HG02970 (cell line): Measurements from ENCODE around the gene MYBPHL.

Experiments used
- ATAC-seq: cut with Tn5 transposase; IDR thresholded peaks from one replicate; pipeline ENCODE4 v1.9.1; 2021; ENCODE audit warnings: mild to moderate bottlenecking, moderate library complexity, moderate number of reproducible peaks; ENCODE audit not compliant: unreplicated experiment, low FRiP score

MYBPHL gene

DNA sequence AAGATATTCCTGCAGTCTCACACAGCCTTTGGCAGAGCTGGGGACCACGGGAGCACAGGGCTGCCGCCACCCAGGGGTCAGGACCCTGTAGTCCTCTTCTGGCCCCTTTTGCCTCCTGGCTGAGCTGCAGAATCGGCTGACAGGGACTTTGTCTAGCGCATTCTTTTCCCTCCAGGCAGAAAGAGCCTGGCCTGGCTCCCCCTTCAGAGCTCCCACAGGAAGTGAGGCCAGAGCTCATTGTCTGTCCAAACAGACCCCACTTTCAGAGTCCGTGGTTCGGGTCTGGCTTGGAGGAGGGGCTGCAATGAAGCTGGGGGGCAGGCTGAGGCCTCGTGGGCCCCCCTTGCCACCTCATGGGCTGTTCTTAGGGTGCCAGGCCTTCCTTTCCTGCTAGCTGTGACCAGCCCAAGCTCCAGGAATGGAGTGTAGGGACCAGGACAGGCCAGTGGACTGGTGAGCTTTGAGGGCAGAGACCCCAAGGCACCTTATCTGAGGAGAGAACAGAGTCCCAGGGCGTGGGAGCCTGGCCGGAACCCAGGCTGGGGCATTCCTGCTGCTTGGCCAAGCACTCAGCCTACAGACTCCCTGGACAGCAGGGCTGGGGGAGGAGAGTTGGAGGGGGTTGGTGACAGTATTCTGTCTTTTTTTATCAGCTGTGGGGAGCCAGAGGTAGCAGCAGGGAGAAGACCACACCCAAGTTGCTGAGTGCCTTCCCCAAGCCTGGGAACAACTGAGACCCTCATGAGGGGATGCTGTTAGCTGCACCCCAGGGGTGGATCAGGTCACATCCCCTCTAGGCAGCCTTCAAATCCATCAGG lies 52.8 kb downstream of the MYBPHL start:
- ATAC-seq: no peak

DNA sequence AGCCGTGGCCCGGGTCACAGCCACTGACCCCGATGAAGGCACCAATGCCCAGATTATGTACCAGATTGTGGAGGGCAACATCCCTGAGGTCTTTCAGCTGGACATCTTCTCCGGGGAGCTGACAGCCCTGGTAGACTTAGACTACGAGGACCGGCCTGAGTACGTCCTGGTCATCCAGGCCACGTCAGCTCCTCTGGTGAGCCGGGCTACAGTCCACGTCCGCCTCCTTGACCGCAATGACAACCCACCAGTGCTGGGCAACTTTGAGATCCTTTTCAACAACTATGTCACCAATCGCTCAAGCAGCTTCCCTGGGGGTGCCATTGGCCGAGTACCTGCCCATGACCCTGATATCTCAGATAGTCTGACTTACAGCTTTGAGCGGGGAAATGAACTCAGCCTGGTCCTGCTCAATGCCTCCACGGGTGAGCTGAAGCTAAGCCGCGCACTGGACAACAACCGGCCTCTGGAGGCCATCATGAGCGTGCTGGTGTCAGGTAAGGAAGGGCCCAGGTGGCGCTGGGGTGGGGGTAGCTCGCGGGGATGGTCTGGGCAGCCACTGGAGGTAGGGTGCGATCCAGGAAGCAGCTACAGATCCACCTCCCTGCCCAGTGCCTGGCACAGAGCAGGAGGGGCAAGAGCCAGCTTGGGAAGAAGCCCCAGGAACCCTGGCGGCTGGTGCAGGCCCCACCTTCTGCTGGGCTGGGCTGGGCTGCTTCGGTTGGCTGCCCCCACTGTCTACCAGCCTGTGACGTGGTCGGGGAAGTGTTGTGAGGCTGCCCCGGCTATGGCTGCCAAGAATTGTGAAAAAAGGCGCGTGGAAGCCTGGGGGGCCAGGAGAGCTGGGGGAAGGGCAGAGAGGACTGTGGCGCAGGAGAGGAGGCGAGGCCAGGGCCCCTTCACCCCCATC lies 53.7 kb downstream of the MYBPHL start:
- no peak for ATAC-seq

DNA sequence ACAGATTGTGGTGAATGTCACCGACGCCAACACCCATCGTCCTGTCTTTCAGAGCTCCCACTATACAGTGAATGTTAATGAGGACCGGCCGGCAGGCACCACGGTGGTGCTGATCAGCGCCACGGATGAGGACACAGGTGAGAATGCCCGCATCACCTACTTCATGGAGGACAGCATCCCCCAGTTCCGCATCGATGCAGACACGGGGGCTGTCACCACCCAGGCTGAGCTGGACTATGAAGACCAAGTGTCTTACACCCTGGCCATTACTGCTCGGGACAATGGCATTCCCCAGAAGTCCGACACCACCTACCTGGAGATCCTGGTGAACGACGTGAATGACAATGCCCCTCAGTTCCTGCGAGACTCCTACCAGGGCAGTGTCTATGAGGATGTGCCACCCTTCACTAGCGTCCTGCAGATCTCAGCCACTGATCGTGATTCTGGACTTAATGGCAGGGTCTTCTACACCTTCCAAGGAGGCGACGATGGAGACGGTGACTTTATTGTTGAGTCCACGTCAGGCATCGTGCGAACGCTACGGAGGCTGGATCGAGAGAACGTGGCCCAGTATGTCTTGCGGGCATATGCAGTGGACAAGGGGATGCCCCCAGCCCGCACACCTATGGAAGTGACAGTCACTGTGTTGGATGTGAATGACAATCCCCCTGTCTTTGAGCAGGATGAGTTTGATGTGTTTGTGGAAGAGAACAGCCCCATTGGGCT lies 54.5 kb downstream of the MYBPHL start:
- no peak for ATAC-seq

DNA sequence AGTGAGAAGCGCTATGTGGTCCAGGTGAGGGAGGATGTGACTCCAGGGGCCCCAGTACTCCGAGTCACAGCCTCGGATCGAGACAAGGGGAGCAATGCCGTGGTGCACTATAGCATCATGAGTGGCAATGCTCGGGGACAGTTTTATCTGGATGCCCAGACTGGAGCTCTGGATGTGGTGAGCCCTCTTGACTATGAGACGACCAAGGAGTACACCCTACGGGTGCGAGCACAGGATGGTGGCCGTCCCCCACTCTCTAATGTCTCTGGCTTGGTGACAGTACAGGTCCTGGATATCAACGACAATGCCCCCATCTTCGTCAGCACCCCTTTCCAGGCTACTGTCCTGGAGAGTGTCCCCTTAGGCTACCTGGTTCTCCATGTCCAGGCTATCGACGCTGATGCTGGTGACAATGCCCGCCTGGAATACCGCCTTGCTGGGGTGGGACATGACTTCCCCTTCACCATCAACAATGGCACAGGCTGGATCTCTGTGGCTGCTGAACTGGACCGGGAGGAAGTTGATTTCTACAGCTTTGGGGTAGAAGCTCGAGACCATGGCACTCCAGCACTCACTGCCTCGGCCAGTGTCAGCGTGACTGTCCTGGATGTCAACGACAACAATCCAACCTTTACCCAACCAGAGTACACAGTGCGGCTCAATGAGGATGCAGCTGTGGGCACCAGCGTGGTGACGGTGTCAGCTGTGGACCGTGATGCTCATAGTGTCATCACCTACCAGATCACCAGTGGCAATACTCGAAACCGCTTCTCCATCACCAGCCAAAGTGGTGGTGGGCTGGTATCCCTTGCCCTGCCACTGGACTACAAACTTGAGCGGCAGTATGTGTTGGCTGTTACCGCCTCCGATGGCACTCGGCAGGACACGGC lies 55.3 kb downstream of the MYBPHL start:
- ATAC-seq: no peak

DNA sequence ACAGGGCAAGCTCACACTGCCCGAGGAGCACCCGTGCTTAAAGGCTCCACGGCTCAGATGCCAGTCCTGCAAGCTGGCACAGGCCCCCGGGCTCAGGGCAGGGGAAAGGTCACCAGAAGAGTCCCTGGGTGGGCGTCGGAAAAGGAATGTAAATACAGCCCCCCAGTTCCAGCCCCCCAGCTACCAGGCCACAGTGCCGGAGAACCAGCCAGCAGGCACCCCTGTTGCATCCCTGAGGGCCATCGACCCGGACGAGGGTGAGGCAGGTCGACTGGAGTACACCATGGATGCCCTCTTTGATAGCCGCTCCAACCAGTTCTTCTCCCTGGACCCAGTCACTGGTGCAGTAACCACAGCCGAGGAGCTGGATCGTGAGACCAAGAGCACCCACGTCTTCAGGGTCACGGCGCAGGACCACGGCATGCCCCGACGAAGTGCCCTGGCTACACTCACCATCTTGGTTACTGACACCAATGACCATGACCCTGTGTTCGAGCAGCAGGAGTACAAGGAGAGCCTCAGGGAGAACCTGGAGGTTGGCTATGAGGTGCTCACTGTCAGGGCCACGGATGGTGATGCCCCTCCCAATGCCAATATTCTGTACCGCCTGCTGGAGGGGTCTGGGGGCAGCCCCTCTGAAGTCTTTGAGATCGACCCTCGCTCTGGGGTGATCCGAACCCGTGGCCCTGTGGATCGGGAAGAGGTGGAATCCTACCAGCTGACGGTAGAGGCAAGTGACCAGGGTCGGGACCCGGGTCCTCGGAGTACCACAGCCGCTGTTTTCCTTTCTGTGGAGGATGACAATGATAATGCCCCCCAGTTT lies 56.1 kb downstream of the MYBPHL start:
- ATAC-seq: no peak

DNA sequence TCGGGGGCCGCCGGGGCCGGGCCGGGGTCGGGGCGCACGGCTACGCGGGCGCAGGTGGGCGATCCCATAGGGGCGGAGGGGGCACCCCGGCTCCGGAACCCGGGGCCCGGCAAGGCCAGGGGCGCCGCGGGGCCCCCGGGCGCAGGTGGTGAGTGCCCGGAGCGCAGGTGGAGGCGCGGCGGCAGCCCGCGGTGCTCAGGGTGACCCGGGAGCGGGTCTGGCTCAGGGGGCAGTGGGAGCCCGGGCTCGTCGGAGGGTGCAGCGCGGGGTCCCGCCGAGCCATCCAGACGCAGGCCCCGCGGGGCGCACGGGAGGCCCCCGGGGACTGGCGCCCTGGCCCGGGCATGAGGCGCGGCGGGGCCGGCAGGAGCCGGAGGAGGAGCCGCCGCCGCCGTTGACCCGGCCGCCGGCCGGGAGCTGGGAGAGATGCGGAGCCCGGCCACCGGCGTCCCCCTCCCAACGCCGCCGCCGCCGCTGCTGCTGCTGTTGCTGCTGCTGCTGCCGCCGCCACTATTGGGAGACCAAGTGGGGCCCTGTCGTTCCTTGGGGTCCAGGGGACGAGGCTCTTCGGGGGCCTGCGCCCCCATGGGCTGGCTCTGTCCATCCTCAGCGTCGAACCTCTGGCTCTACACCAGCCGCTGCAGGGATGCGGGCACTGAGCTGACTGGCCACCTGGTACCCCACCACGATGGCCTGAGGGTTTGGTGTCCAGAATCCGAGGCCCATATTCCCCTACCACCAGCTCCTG lies 57.0 kb downstream of the MYBPHL start:
- peak; percentile 12 for ATAC-seq

DNA sequence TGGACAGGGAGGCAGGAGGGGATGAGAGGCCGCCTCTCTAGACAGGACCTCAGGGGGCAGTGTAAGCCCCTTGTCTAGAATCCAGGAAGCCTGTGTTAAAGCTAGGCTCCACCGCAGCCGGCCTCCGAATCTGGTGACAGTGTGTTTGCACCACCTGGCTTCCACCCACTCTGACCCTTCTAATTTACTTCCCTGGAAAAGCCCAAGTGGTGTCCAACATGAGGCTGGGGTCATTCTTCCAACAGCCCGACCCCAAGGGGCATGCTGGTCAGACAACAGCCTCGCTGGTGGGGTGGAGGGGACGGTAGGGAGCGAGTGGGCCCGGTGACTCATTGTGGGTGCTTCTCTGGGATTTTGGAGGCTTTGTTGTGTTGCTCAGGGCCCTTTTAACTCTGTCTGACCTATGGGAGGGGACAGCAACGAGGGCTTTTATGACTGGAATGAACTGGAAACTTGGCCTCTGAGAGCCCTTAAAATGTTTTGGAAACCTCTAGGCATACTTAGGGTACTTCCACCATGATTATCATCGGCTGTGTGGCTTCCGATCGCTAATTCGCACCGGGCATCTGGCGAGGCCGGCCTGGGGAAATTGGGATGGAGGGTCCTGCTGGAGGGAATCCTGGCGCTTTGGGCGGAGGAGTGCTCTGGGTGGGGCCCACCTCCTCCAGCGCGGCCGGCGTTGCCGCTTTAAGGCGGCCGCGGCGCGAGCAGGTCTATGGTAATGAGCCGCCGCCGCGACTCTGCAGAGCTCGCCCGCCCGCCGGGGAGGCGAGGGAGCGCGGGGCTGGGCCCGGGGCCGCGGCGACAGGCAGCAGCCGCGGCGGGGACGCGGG lies 57.8 kb downstream of the MYBPHL start, which contains the start of gene CELSR2:
CELSR2 (plus strand) TSS at position 743 of the 833 bp plus-strand sequence. CDS start 541 bp downstream, outside the sequence.
- ATAC-seq: peak; percentile 62

DNA sequence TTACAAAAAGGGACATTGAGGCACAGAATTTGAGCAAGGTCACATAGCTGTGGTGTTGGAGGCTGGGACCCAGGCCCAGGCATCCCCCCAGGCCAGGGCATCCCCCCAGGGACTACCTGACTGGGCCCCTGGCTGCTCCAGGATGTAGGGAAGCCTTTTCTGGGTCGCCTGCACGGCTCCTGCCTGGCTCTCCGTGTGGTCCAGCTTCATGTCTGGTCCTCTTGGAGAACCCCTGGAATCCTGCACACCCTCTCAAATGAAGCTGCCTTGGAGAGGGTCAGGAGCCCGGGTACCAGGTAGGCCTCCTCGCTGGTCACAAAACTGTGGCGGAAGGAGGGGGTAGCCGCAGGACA lies 58.4 kb downstream of the MYBPHL start:
- no peak for ATAC-seq

DNA sequence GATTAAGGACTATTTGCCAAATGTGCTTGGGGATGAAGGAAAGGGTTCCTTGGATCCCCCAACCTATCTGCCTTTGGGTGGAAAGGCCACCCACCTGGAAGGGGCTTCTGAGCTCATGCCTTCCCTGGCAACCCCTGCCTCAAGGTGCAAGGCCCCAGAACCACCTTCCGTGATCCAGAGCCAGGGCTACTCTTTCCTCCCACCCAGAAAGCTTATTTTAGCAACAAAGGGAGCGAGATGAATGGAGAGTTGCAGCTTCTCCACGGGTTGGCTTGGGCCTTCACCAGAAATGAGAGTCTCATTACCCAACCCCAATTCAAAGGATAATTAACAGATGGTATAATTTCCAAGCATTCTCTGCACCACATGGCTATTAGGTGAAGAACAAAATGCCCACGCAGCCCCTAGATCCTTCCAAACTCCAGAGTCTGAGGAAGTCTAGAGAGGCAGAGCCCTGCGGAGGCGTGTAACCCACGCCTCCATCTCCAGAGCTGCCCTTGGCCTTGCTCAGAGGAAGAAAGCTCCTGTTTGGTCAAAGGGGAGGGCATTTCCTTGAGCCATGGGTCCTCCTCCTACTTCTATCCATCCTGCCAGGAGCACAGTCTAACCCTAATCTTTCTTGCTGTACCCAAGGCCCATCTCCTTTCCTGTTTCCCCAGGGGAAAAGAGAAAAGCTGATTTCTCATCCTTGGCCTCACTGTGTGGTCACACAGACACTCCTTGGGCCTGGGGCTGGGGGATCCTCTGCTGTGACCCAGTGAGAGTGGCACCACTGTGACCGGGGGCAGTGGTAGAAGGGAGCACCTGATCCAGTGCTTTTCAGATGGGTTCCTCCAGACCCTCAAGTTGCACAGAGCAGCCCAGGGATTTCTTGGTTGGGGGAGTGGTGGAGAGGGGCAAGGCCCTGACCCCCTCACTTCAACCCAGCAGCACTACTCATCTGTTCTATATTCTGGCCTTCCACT lies 59.1 kb downstream of the MYBPHL start:
- ATAC-seq: no peak

DNA sequence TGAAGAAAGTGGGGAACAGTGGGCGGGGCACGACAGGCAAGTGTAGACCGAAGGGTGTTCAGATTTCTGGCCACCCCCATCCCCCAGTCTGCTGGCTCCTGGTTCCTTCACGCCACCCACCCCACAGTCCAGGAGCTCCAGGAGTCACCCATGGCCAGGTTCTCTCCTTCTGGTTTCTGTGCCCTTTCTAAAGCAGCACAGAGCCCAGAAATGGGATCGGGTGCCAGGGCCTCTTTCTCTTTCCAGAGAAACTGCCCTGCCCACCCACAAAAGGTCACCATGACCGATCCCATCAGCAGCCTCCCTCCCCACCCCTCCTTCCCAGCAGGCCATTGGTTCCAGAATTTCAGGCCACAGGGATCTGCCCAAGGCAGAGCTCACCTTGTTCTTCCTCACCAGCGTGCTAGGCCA lies 60.7 kb downstream of the MYBPHL start:
- ATAC-seq: no peak

DNA sequence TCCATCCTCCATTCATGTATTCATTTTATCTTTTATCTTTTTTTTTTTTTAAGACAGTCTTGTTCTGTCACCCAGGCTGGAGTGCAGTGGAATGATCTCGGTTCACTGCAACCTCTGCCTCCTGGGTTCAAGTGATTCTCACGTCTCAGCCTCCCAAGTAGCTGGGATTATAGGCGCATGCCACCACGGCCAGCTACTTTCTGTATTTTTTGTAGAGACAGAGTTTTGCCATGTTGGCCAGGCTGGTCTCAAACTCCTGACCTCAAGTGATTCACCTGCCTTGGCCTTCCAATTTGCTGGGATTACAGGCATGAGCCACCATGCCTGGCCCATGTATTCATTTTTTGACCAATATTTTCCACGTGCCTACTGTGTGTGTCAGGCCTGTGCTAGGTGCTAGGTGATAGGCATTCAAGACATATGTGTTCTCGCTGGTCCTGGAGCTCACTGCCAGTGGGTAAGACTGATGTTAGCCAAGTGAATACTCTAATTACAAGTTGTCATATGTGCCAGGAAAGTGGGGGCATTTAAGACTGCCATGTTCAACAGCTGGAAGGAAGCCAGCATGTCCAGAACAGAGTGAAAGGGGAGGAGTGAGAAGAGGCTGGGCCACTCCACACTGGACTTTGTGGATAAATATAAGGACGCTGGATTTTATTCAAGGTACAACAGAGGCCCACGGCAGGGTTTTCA lies 62.8 kb downstream of the MYBPHL start:
- no peak for ATAC-seq

DNA sequence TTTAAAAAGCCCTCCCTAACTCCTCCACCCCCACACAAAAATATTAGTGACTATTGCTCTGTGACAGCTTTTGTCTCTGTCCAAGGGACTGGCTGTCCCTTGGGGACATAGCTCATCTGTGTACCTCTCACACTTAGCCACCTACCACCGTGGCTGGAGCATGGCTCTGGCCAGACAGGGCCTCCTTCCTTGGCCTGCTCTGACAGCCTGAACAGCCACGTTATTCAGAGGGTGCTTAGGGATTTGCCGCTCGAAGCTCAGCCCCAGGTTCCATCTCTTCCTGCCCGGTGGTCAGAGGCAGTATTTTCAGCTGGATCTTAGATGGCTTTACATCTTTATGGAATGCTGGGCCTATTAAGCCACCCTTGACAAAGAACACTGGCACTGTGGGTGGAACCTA lies 63.6 kb downstream of the MYBPHL start:
- no peak for ATAC-seq

DNA sequence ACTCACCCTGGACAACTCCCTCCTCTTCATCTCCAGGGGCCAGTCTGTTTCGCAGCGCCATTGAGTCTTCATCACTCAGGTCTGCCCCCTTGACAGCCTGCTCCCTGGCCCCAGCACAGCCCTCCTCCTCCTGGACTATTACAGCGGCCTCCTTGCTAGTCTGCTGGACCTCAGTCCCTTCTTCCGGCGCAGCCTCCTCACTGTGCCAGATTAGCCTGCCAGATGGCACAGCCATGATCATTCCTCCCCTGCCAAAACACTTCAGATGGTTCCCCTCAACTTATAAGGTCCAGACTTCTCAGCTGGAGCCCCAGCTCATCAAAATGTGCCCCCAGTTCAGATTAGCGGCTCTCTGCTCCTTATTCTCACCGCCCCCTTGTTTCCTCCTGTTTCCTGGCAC lies 64.4 kb downstream of the MYBPHL start:
- ATAC-seq: no peak
